ENCODE data around the gene MANBA.
"Not testable (repeated sequence)": the region's sequence is repeated elsewhere in the genome, so short reads cannot be mapped to it uniquely, and the experiment has no call there.

MANBA gene

GRCh38 chr4:102722740-102723139 is 38.0 kb downstream of the MANBA start:
- no peak for DNase-seq (ENCODE audit: low spot score)

- DNase-seq (ENCODE audit: low spot score), result not testable (repeated sequence)
Observed at GRCh38 chr4:102718833-102719575, 41.8 kb downstream of the MANBA start.

- DNase-seq (ENCODE audit: low spot score), result no peak
Observed at GRCh38 chr4:102717448-102718092, 43.2 kb downstream of the MANBA start.

GRCh38 chr4:102715057-102715456 is 45.7 kb downstream of the MANBA start:
- DNase-seq (ENCODE audit: low spot score), result no peak

GRCh38 chr4:102713774-102714173 is 47.0 kb downstream of the MANBA start:
- DNase-seq (ENCODE audit: low spot score), result not testable (repeated sequence)

GRCh38 chr4:102713096-102713495 is 47.7 kb downstream of the MANBA start:
- DNase-seq (ENCODE audit: low spot score), result no peak

- no peak for DNase-seq (ENCODE audit: low spot score)
Observed at GRCh38 chr4:102710986-102711385, 49.8 kb downstream of the MANBA start.

- DNase-seq (ENCODE audit: low spot score), result not testable (repeated sequence)
Observed at GRCh38 chr4:102709060-102709459, 51.7 kb downstream of the MANBA start.

- DNase-seq (ENCODE audit: low spot score), result no peak
Observed at GRCh38 chr4:102707150-102707549, 53.6 kb downstream of the MANBA start.

- no peak for DNase-seq (ENCODE audit: low spot score)
Observed at GRCh38 chr4:102705391-102705935, 55.3 kb downstream of the MANBA start.

- DNase-seq (ENCODE audit: low spot score), result no peak
Observed at GRCh38 chr4:102696758-102697157, 64.0 kb downstream of the MANBA start.

- no peak for DNase-seq (ENCODE audit: low spot score)
Observed at GRCh38 chr4:102694791-102695190, 66.0 kb downstream of the MANBA start.

- no peak for DNase-seq (ENCODE audit: low spot score)
Observed at GRCh38 chr4:102693861-102694260, 66.9 kb downstream of the MANBA start.

GRCh38 chr4:102693262-102693850 is 67.4 kb downstream of the MANBA start:
- no peak for DNase-seq (ENCODE audit: low spot score)

- DNase-seq (ENCODE audit: low spot score), result no peak
Observed at GRCh38 chr4:102692474-102692873, 68.3 kb downstream of the MANBA start.

GRCh38 chr4:102687982-102688433 is 72.8 kb downstream of the MANBA start:
- no peak for DNase-seq (ENCODE audit: low spot score)

GRCh38 chr4:102687373-102687981 is 73.3 kb downstream of the MANBA start:
- DNase-seq (ENCODE audit: low spot score), result no peak

- DNase-seq (ENCODE audit: low spot score), result no peak
Observed at GRCh38 chr4:102685768-102686167, 75.0 kb downstream of the MANBA start.

- no peak for DNase-seq (ENCODE audit: low spot score)
Observed at GRCh38 chr4:102684610-102685052, 76.1 kb downstream of the MANBA start.

GRCh38 chr4:102683881-102684609 is 76.7 kb downstream of the MANBA start:
- DNase-seq (ENCODE audit: low spot score), result no peak

- DNase-seq (ENCODE audit: low spot score), result no peak
Observed at GRCh38 chr4:102678695-102679335, 82.0 kb downstream of the MANBA start.
